ENCODE data around the gene CADPS.

Gene CADPS

GRCh38 chr3:62873451-62873760 is 1.8 kb downstream of the CADPS start:
- DNase-seq, result no peak

- DNase-seq, result no peak
These were observed 2.9 kb downstream of the CADPS start for GRCh38 chr3:62872318-62872717.

- DNase-seq, result no peak
These were observed 4.9 kb downstream of the CADPS start for GRCh38 chr3:62870321-62870720.

- no peak for DNase-seq
These were observed 11.6 kb downstream of the CADPS start for GRCh38 chr3:62863648-62864047.

GRCh38 chr3:62859203-62859791 is 15.9 kb downstream of the CADPS start:
- no peak for DNase-seq

- DNase-seq, result no peak
These were observed 29.2 kb downstream of the CADPS start for GRCh38 chr3:62845996-62846395.

- no peak for DNase-seq
These were observed 31.7 kb downstream of the CADPS start for GRCh38 chr3:62843508-62843907.

- DNase-seq, result no peak
These were observed 35.5 kb downstream of the CADPS start for GRCh38 chr3:62839748-62840147.

GRCh38 chr3:62837145-62837787 is 38.0 kb downstream of the CADPS start:
- no peak for DNase-seq

GRCh38 chr3:62835554-62836236 is 39.5 kb downstream of the CADPS start:
- no peak for DNase-seq

- no peak for DNase-seq
These were observed 41.7 kb downstream of the CADPS start for GRCh38 chr3:62833538-62833937.

- DNase-seq, result no peak
These were observed 42.7 kb downstream of the CADPS start for GRCh38 chr3:62832553-62832952.

GRCh38 chr3:62830727-62831322 is 44.4 kb downstream of the CADPS start:
- DNase-seq, result no peak

- DNase-seq, result no peak
These were observed 47.7 kb downstream of the CADPS start for GRCh38 chr3:62827550-62827949.

GRCh38 chr3:62824965-62825592 is 50.1 kb downstream of the CADPS start:
- no peak for DNase-seq

GRCh38 chr3:62823461-62824050 is 51.7 kb downstream of the CADPS start:
- no peak for DNase-seq

GRCh38 chr3:62822905-62823304 is 52.3 kb downstream of the CADPS start:
- DNase-seq, result no peak

- peak; percentile 5 for DNase-seq
These were observed 56.9 kb downstream of the CADPS start for GRCh38 chr3:62818347-62818746.

- no peak for DNase-seq
These were observed 57.5 kb downstream of the CADPS start for GRCh38 chr3:62817678-62818077.

- no peak for DNase-seq
These were observed 59.2 kb downstream of the CADPS start for GRCh38 chr3:62815981-62816380.

- DNase-seq, result no peak
These were observed 62.6 kb downstream of the CADPS start for GRCh38 chr3:62812631-62813030.

- no peak for DNase-seq
These were observed 64.1 kb downstream of the CADPS start for GRCh38 chr3:62811119-62811518.

GRCh38 chr3:62809369-62809768 is 65.8 kb downstream of the CADPS start:
- DNase-seq, result no peak

Measured in NCI-H510A (cell line).